ENCODE results near the gene MDP1.
"Not testable (repeated sequence)": the region's sequence is repeated elsewhere in the genome, so short reads cannot be mapped to it uniquely, and the experiment has no call there.

The MDP1 gene

GRCh38 chr14:24251880-24252288 lies 36.0 kb upstream of the MDP1 start:
- in situ Hi-C loops (cut with HindIII; ENCODE audit: low sequenced_read_pairs) = no loop called here

- in situ Hi-C loops (cut with HindIII; ENCODE audit: low sequenced_read_pairs) = no loop called here
Observed at GRCh38 chr14:24250354-24250753, 34.5 kb upstream of the MDP1 start.

GRCh38 chr14:24249230-24250021 lies 33.6 kb upstream of the MDP1 start:
- in situ Hi-C loops (cut with HindIII; ENCODE audit: low sequenced_read_pairs) = no loop called here

GRCh38 chr14:24247422-24247821 lies 31.6 kb upstream of the MDP1 start:
- in situ Hi-C loops (cut with HindIII; ENCODE audit: low sequenced_read_pairs) = no loop called here

- in situ Hi-C loops (cut with HindIII; ENCODE audit: low sequenced_read_pairs) = no loop called here
Observed at GRCh38 chr14:24246765-24247212, 30.9 kb upstream of the MDP1 start.

- in situ Hi-C loops (cut with HindIII; ENCODE audit: low sequenced_read_pairs) = not testable (repeated sequence)
Observed at GRCh38 chr14:24245350-24245749, 29.5 kb upstream of the MDP1 start.

- in situ Hi-C loops (cut with HindIII; ENCODE audit: low sequenced_read_pairs) = no loop called here
Observed at GRCh38 chr14:24243336-24243836, 27.5 kb upstream of the MDP1 start.

- in situ Hi-C loops (cut with HindIII; ENCODE audit: low sequenced_read_pairs) = no loop called here
Observed at GRCh38 chr14:24241829-24242443, 26.1 kb upstream of the MDP1 start.

GRCh38 chr14:24240110-24240918 lies 24.4 kb upstream of the MDP1 start:
- in situ Hi-C loops (cut with HindIII; ENCODE audit: low sequenced_read_pairs) = no loop called here

- in situ Hi-C loops (cut with HindIII; ENCODE audit: low sequenced_read_pairs) = no loop called here
Observed at GRCh38 chr14:24238527-24239037, 22.7 kb upstream of the MDP1 start.

GRCh38 chr14:24238123-24238522 lies 22.3 kb upstream of the MDP1 start:
- in situ Hi-C loops (cut with HindIII; ENCODE audit: low sequenced_read_pairs) = no loop called here

GRCh38 chr14:24237463-24237955 lies 21.6 kb upstream of the MDP1 start:
- in situ Hi-C loops (cut with HindIII; ENCODE audit: low sequenced_read_pairs) = no loop called here

GRCh38 chr14:24236689-24237462 lies 21.0 kb upstream of the MDP1 start:
- in situ Hi-C loops (cut with HindIII; ENCODE audit: low sequenced_read_pairs) = no loop called here

GRCh38 chr14:24235804-24236688 lies 20.2 kb upstream of the MDP1 start:
- in situ Hi-C loops (cut with HindIII; ENCODE audit: low sequenced_read_pairs) = no loop called here

GRCh38 chr14:24234095-24235005 lies 18.5 kb upstream of the MDP1 start:
- in situ Hi-C loops (cut with HindIII; ENCODE audit: low sequenced_read_pairs) = no loop called here

- in situ Hi-C loops (cut with HindIII; ENCODE audit: low sequenced_read_pairs) = no loop called here
Observed at GRCh38 chr14:24233538-24233866, 17.6 kb upstream of the MDP1 start.

- in situ Hi-C loops (cut with HindIII; ENCODE audit: low sequenced_read_pairs) = no loop called here
Observed at GRCh38 chr14:24232645-24233537, 17.0 kb upstream of the MDP1 start, which contains the start of gene GMPR2. Gene GMPR2, plus strand, starts transcription at chr14:24232929. Its CDS starts 325 bp downstream, at chr14:24233254.

Measured in DLD1 (cell line).